ENCODE results near the gene PARD6A. TPM values are rescaled to one million over a fixed set of nuclear protein-coding genes. Genes with fewer than 3 reads are reported as not detected.

The PARD6A gene
- total and polyA plus RNA-seq, 2 of the 4 experiments (the other 2 are of a cell fraction), result 0.36 to 0.55 TPM

DNA sequence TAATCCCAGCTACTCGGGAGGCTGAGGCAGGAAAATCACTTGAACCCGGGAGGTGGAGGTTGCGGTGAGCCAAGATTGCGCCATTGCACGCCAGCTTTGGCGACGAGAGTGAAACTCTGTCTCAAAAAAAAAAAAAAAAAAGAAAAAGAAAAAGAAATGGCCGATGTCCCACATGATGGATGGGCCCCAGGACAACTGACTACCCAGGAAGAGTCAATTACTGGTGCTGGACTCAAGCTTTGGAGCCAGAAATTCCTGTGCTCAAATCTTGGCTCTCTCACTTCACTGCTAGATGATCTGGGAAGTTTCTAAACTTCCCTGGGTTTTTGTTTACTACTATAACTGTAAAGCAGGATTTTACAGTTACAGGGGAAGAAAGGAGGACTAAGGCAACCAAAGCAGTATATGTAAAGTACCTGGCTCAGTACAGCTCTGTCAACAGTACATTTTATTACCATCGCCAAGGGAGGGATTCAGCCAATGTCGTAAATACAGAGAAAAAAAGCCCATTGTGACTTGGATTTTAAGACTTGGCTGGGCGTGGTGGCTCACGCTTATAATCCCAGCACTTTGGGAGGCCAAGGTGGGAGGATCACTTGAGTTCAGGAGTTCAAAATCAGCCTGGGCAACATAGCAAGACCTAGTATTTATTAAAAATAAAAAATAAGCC lies 17.7 kb downstream of the PARD6A start:
- no peak overlapping the region for H3K9ac ChIP-seq (ENCODE audit: low read depth, low read length)
- H3K9me1 ChIP-seq (ENCODE audit: insufficient read depth, low read length), result peaks cover 7% of the 10 kb centered on the region; the same call in 1 of the 2 replicates
- H3K9me3 ChIP-seq (ENCODE audit: control insufficient read depth, insufficient read depth, low read length), result no peaks in the 10 kb centered on the region
- no peak overlapping the region for H2AK5ac ChIP-seq (ENCODE audit: low read depth, low read length)
- H4K5ac ChIP-seq (ENCODE audit: low read depth, low read length), result no peak overlapping the region
- H3K18ac ChIP-seq (ENCODE audit: low read depth, low read length), result no peak overlapping the region
- H3K27ac ChIP-seq (ENCODE audit: insufficient read depth, low read length), result no peak overlapping the region
- H4K91ac ChIP-seq (ENCODE audit: insufficient read depth, low read depth, low read length), result no peak overlapping the region
- no peak overlapping the region for H2BK5ac ChIP-seq (ENCODE audit: low read depth, low read length, poor library complexity, severe bottlenecking)
- DNase-seq (no peak), ATAC-seq (ENCODE audit: low read depth) (no peak)
- H3K27me3 ChIP-seq (ENCODE audit: control insufficient read depth, insufficient read depth, low read length), result no peaks in the 10 kb centered on the region
- H3K4me2 ChIP-seq (ENCODE audit: low read depth, low read length), result no peak overlapping the region
- H4K8ac ChIP-seq (ENCODE audit: low read depth in 2 of 2, low read length in 2 of 2), result no peak overlapping the region
- H2BK20ac ChIP-seq (ENCODE audit: low read depth, low read length), result no peak overlapping the region
- in situ Hi-C loops (cut with MboI; ENCODE audit: low sequenced_read_pairs), result no loop called here
- dilution Hi-C loops (cut with HindIII; ENCODE audit: low sequenced_read_pairs, unreplicated experiment), result no loop called here
- CTCF ChIA-PET, result no interaction called here
- no peak overlapping the region for H2AK9ac ChIP-seq (replicated peaks; ENCODE audit: low read depth, low read length, poor library complexity)
- no peak overlapping the region for H2BK15ac ChIP-seq (ENCODE audit: low read depth, low read length)
- peaks cover 0 to 17% of the 10 kb centered on the region in 2 experiments; a peak in 2 of 4 replicates for H3K79me1 ChIP-seq (ENCODE audit: low read depth in 1 of 2, low read length in 2 of 2)
- H3K36me3 ChIP-seq (ENCODE audit: control insufficient read depth, insufficient read depth, low read length), result peaks cover 16% of the 10 kb centered on the region
- H3K4me1 ChIP-seq (ENCODE audit: control insufficient read depth, insufficient read depth, low read length), result peaks cover under 1% of the 10 kb centered on the region; the same call in 1 of the 2 replicates
- no peak overlapping the region for H3K4me3 ChIP-seq (ENCODE audit: insufficient read depth, low read depth, low read length)
- BruUV-seq (replicated peaks), result no TSS peak
- H3K4ac ChIP-seq (ENCODE audit: low read depth, low read length), result no peak overlapping the region
- no peak overlapping the region for H2AFZ ChIP-seq (replicated peaks; ENCODE audit: low read length, poor library complexity)
- intact Hi-C loops (cut with micrococcal nuclease), result loop anchor here (10.0 kb wide), 1 partner anchor 356 kb away; no protein-coding TSS in a partner anchor
- WGBS, 2 experiments (ENCODE audit: extremely low coverage in 2 of 2, insufficient read length in 1 of 2), result no CpG with 5 or more reads among the region's 12 CpGs
- H3K23ac ChIP-seq (ENCODE audit: low read depth, low read length), result no peak overlapping the region
- no peak overlapping the region for H2BK120ac ChIP-seq (ENCODE audit: low read depth, low read length)
- no peaks in the 10 kb centered on the region for H4K20me1 ChIP-seq (ENCODE audit: insufficient read depth, low read length)
- no peak overlapping the region for H3K14ac ChIP-seq (replicated peaks; ENCODE audit: low read depth, low read length)
- H3K56ac ChIP-seq (ENCODE audit: extremely low read depth, insufficient read depth, low read length), result no peak overlapping the region
- POLR2A ChIA-PET (ENCODE audit: unreplicated experiment), result no interaction called here
- TF ChIP-seq MXI1 (IDR thresholded peaks at IDR 0.05; ENCODE audit: borderline replicate concordance, low read depth, low read length), result no peak
- no peak for TF ChIP-seq CHD1 (IDR thresholded peaks at IDR 0.05; ENCODE audit: low read depth, low read length)
- no peak for TF ChIP-seq BHLHE40 (IDR thresholded peaks at IDR 0.05; ENCODE audit: low read depth, low read length)
- TF ChIP-seq POLR2A (IDR thresholded peaks at IDR 0.05; ENCODE audit: low read depth, low read length), result no peak
- TF ChIP-seq, protein P1, sequence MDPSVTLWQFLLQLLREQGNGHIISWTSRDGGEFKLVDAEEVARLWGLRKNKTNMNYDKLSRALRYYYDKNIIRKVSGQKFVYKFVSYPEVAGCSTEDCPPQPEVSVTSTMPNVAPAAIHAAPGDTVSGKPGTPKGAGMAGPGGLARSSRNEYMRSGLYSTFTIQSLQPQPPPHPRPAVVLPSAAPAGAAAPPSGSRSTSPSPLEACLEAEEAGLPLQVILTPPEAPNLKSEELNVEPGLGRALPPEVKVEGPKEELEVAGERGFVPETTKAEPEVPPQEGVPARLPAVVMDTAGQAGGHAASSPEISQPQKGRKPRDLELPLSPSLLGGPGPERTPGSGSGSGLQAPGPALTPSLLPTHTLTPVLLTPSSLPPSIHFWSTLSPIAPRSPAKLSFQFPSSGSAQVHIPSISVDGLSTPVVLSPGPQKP (IDR thresholded peaks at IDR 0.05; ENCODE audit: borderline replicate concordance, low read depth, low read length), result no peak
- no peak for TF ChIP-seq CEBPB (IDR thresholded peaks at IDR 0.05; ENCODE audit: low read depth, low read length)
- no peak for TF ChIP-seq MAFK (IDR thresholded peaks at IDR 0.05; ENCODE audit: low read depth, low read length)
- TF ChIP-seq RCOR1 (IDR thresholded peaks at IDR 0.05; ENCODE audit: insufficient replicate concordance, low read length), result no peak

All from IMR-90 (cell line).